CD4-positive, alpha-beta T cell treated with Interleukin-6 for 4 hours (primary cell): ENCODE data around the gene ICOSLG.
"Not testable (repeated sequence)": the region's sequence is repeated elsewhere in the genome, so short reads cannot be mapped to it uniquely, and the experiment has no call there.

Experiments
- DNase-seq: peaks from one replicate; pipeline ENCODE4 v3.0.0-alpha.2; 2020; ENCODE audit warnings: mixed read lengths

ICOSLG gene, protein sequence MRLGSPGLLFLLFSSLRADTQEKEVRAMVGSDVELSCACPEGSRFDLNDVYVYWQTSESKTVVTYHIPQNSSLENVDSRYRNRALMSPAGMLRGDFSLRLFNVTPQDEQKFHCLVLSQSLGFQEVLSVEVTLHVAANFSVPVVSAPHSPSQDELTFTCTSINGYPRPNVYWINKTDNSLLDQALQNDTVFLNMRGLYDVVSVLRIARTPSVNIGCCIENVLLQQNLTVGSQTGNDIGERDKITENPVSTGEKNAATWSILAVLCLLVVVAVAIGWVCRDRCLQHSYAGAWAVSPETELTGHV

DNA sequence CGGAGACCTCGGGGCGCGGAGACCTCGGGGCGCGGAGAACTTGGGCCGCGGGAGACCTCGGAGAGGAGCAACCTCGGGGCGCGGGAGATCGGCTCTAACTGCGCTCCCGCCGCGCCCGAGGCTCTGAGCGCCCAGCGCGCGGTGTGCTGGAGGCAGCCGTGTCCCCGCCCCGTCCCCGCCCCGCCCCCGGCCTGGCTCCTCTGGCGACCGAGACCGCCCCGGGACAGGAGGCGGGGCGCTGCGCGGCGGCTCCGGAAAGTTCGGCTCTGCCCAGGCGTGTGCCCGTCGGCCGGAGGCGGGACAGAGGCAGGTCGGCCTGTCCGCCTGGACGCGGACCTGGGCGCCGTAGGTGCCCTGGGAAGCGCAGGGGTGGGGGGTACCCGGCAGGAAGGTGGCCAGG lies at the start of gene ICOSLG:
TSS of gene ICOSLG (minus strand) at position 102 of the 400 bp plus-strand sequence. CDS start 126 bp downstream, outside the sequence.
- DNase-seq = not testable (repeated sequence)

DNA sequence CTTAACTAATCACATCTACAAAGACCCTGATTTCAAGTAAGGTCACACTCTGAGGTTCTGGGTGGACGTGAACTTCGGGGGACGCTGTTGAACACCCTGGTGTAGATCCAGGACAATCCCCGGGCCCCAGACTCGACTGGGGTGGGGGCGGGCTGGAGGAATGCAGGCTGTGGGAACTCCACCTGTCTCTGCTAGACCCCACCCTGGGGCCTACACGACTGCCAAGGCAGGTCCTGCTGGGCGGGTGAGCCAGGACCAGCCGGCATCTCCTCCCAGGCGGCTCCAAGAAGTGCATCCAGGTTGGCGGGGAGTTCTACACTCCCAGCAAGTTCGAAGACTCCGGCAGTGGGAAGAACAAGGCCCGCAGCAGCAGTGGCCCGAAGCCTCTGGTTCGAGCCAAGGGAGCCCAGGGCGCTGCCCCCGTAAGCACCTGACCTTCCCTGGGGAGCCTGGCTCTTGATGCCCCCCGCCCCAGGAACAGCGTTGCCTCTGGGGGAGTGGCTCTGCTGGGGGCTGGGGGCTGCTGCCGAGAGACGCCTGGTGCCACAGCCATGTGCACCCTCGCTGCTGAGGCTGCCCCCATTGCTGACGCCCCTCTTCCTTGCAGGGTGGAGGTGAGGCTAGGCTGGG lies 48.8 kb upstream of the ICOSLG start:
- DNase-seq = no peak

DNA sequence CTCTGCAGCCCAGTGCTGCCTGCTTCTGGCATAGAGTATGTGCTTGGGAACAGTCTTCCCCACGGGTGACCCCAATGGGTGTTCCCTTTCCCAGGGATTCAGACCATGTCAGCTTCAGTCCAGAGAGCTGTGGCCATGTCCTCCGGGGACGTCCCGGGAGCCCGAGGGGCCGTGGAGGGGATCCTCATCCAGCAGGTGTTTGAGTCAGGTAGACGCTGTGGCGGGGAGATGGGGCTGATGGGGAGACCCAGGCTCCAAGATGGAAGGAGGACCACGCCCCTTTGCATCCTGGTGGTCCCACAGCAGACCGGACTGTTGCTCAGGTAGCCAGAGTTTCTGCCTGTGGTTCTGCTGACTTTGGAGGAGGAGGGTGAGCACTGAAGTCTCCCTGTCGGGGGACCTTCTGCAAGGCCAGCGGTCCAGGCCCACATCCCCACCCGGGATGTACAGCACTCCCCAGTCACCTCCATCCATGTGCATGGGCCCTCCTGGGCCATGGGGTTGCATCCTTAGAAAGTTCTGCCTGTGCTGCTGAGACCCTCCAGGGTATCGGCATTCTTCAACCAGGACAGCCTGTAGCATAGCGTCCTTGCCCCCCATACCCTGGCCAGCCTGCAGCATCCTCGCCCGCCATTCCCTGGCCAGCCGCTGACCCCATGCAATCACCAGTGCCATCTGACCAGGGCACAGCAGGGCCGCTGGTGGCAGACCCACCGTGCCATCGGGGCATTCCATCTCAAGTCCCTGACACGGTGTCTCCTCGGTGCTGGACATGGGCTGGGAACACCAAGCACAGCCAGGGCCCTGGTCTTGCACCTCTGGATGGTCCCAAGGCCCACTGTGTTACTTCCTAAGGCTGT lies 47.7 kb upstream of the ICOSLG start:
- no peak for DNase-seq

DNA sequence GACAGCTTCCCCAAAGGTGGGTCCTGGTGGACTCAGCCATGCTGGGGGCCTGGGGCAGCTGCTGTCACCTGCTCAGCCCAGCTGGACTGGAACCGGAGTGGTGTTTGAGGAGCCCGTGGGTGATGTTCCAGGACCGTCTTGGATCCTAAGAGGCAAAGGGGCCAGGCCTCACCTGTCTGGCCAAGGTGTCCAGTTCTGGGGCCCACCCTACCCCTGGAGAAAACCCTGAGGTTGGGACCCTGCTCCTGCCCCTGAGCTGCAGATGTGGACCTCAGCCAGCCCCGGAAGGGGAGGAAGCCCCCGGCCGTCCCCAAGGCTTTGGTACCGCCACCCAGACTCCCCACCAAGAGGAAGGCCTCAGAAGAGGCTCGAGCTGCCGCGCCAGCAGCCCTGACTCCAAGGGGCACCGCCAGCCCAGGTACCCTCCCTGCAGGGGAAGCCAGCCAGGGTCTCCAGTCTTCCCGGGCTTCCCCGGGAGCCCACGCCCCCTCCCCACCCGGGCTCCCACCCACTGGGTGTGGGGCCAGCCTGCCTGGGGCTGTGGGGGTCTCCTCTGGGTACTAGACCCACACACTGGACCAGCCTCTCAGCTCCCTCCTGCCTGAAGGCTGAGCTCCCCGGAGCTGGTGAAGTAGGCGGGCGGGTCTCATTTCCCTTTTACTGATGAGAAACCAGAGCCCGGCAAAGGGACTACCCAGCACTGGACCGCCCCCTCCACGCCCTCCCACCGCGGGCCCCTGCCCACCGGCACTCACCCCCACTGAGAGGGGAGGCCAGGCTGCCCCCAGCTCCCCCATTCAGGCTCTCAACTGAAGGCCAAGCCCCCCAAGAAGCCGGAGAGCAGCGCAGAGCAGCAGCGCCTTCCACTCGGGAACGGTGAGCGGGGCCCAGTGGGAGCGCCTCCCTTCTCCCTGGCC lies 46.2 kb upstream of the ICOSLG start:
- no peak for DNase-seq

DNA sequence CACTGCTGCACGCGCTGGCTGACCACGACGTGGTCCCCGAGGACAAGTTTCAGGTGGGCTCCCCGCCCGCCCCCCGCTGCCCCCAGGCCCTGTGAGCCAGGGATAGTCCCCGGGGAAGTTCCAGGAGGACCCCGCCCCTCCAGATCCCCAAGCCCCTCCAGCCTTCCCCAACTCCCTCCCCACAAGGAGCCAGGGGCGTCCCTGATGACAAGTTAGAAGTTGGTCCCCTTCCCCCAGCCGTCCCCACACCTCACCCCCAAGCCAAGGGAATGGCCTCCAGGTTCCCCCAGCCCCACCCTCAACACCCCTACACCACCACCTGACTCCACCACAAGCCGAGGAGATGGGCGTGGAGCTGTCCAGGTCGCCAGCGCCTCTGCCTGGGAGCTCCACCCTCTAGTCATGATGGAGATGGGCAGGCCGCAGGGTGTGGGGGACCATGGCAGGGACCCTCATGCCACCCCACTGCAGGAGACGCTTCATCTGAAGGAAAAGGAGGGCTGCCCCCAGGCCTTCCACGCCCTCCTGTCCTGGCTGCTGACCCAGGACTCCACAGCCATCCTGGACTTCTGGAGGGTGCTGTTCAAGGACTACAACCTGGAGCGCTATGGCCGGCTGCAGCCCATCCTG lies 45.5 kb upstream of the ICOSLG start:
- DNase-seq = no peak

DNA sequence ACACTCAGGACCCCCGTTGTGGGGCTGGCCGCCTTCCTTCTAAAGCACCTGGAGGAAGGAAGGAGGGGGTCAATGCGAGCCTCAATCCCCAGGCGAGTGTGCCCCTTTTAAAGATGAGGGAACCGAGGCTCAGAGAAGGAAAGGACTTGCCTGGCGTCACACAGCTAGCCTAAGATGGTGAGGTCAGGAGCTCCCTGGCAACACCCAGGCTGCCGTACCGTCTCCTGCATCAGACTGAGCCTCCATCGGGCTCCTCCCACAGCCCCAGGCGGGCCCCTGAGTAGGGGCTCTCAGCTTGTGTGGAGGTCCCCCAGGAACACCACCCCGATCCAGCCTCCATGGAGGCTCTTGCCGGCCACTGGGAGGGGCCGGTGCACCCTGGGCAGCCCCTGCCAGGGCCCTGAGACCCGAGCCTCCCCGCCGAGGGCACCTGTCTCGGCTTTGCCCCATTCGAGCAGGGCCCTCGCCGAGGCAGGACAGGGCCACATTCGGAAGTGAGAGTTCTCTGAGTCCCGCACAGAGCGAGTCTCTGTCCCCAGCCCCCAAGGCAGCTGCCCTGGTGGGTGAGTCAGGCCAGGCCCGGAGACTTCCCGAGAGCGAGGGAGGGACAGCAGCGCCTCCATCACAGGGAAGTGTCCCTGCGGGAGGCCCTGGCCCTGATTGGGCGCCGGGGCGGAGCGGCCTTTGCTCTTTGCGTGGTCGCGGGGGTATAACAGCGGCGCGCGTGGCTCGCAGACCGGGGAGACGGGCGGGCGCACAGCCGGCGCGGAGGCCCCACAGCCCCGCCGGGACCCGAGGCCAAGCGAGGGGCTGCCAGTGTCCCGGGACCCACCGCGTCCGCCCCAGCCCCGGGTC lies 44.6 kb upstream of the ICOSLG start, which contains the start of gene AIRE:
TSS of gene AIRE (plus strand) at position 739 of the 855 bp plus-strand sequence. CDS start 131 bp downstream, outside the sequence.
- no peak for DNase-seq

DNA sequence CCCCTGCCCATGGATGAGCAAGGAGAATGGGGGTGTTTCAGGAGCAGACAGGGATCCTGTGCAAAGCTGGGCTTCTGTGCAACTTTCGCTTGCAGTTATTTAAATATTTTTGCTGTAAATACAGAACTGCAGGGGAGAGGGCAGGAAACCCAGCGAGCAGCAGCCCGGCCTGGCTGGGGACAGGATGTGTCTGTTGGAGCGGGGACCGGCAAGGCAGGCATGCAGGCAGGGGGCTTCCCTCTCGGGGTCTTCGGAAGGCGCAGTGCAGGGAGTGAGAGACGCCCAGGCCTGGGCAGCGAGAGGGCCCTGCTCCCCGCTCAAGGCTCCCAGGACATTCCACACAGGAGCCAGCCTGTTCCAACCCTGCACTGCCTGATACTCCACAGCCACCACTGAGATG lies 43.2 kb upstream of the ICOSLG start:
- no peak for DNase-seq

DNA sequence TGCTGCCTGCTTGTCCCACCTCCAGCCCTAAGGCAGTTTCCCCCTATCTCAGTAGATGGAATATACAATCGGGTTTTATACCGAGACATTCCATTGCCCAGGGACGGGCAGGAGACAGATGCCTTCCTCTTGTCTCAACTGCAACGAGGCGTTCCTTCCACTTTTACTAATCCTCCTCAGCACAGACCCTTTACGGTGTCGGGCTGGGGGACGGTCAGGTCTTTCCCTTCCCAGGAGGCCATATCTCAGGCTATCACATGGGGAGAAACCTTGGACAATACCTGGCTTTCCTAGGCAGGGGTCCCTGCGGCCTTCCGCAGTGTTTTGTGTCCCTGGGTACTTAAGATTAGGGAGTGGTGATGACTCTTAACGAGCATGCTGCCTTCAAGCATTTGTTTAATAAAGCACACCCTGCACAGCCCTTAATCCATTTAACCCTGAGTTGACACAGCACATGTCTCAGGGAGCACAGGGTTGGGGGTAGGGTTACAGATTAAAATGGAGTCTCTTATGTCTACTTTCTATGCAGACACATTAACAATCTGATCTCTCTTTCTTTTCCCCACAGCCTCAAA lies 42.6 kb upstream of the ICOSLG start:
- not testable (repeated sequence) for DNase-seq

DNA sequence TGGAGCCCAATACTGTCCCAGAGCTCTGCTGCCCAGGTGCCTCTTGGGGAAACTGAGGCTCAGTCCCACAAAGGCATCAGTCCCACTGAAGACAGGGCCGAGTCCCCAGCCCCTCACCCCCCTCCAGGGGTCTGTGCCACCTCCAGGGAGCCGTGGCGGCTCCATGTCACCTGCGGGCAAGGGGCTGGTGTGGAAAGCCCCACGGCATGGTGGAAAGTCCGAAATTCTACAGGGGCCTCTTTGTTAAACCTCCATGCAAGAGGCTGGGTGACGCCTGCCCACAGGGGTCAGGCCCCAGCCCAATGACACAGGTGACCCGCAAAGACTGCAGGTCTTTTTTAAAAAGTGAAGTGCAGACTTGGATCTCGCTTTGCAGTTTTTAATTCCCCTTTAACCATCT lies 41.6 kb upstream of the ICOSLG start:
- DNase-seq = no peak

DNA sequence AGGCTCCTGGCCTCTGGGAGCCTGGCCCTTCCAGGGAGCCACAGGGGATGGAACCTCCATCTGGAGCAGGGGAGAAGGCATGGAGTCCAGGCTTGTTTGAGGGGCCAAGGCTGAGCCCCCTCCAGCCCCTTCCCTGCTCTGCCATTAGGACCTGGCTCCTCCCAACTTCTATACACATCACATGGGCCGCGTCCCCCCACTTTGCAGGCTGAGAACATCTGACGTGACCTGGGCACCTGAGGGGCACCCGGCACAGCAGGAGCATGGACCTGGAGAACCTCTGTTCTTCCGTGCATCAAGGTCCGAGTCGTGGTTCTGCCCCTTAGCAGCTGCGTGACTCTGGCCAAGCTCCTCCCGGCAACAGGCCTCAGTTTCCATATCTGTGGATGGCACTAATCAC lies 41.1 kb upstream of the ICOSLG start:
- DNase-seq = no peak

DNA sequence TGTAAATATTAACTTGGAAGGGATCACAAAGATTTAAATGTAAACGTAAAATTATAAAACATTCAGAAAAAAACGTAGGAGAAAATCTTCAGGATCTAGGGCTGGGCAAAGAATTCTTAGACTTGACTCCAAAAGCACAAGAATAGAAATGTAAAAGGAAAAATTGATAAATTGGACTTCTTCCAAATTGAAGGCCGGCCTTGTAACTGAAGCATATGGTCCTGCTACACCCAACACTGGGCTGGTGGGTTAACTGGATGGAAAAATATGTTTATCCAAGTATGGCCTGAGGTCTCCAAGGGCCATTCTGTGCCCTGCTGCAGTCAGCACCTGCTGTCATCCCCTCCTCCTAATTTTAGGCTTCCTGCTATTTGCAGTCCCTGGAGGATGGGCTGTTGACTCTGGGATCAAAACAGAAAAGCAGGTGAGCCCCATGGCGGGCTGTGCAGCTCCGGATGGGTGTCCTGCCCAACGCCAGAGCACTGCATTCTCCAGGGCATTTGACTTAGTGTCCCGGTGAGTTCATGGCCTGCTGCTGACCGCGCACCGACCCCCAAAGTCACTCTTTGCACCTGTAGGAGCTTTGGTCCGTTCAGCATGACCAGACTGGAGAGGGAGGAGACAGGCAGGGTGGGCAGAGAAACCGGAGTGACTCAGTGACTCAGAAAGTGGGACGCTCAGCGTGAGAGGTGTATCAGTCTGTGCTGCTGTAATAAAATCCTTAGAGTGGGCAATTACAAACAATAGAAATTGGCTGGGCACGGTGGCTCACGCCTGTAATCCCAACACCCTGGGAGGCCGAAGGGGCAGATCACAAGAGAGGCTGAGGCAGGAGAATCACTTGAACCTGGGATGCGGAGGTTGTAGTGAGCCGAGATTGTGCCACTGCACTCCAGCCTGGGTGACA lies 38.9 kb upstream of the ICOSLG start:
- no peak for DNase-seq

DNA sequence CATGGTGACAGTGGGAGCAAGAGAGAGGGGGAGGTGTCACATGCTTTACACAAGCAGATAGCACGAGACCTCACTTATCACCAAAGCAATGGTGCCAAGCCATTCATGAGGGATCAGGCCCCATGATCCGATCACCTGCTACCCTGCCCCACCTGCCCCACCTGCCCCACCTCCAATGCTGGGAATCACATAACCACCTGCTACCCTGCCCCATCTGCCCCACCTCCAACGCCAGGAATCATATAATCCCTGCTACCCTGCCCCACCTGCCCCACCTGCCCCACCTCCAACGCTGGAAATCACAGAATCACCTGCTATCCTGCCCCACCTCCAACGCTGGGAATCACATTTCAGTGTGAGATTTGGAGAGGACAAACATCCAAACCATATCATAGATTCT lies 34.3 kb upstream of the ICOSLG start:
- no peak for DNase-seq

DNA sequence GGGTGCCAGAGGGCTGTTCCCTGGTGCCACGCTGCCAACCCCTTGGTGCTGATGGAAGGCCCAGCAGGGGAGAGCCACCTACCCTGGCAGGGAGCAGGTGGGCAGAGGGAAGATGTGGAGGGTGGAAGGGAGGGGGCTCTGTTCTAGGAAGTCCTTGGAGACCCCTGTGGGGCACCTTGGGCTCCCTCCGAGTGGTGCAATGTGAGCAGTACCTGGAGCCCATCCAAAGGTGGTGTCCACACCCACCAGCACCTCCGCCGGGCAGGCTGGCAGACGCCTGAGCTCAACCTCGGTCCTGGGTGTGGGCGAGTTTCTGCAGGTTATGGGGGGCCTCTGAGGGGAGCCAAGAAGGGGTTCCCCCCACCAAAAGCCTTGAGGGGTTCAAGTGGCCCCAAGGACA lies 32.3 kb upstream of the ICOSLG start:
- no peak for DNase-seq

DNA sequence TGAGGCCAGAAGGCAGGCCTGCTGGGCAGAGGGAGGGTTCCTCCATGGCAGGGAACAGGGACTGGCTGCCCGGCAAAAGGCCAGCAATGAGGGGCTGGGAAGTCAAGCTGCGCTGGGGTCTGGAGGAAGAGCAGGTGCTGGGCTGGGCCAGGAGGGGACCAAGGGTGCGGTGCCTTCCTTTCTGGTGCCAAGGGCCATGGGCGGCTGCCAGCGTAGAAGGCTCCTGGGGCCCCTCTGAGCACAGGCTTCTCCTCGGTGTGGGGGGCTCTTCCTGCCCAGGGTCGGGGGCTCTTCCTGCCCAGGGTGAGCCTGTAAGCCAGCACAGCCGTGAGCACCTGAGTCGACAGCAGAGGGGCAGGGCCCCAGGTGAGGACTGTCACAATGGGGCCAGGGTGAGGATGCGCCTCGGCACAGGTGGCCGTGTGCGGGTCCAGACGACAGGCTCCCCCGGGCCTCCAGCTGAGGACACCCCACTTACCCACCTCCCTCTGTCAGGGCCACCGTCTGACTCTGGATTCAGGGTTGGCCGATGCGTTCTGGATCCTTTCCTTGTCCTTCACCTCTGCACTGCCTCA lies 31.6 kb upstream of the ICOSLG start:
- DNase-seq = no peak

DNA sequence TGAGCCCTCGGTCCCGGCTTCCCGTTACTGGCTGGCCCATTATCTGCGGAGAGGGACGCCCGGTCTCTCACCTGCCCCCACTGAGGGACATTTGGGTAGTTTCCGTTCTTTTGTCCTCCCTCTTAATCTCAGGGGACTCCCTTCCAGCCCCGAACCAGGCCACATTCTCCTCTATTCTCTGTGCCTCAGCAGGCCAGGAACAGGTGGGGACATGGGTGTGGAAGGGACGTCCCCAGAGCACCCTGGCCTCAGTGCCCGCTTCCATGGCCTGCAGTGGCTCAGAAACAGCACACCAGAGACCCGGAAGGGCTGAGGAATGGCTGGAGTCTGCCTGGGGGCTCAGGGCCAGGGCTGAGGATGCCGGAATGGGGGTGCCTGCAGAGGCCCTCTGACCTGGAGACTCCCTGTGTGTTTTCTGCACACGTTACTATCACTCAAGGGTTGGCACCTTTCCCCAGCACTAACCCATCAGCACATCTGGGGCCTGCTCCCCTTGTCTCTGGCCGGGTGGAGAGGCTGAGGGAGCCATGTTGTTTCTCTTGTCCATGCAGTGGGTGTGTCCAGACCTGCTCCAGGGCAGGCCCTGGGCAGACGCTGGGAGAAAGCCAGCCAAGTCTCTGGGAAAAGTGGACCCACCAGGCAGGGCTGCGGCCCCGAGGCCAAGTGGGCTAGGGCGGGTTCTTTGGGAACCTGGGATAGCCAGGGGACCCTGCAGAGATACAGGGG lies 31.0 kb upstream of the ICOSLG start:
- no peak for DNase-seq

DNA sequence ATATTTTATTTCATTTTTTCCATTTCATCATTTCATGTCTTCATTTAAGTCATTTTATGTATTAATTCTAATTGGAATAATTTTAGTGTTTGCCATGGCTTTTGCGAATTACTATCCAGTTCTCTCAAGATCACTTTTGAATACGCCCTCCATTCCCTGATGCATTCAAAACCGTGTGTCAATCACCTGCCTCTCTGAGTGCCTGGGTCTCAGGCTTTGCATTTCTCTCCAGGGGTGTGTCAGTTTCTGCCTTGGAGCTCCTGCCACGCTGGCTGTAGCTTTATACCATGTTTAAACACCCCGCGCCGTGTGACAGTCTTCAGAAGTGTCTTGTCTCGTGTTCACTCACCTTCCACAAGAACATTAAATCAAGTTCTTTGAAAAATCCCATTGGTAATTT lies 28.3 kb upstream of the ICOSLG start:
- DNase-seq = no peak

DNA sequence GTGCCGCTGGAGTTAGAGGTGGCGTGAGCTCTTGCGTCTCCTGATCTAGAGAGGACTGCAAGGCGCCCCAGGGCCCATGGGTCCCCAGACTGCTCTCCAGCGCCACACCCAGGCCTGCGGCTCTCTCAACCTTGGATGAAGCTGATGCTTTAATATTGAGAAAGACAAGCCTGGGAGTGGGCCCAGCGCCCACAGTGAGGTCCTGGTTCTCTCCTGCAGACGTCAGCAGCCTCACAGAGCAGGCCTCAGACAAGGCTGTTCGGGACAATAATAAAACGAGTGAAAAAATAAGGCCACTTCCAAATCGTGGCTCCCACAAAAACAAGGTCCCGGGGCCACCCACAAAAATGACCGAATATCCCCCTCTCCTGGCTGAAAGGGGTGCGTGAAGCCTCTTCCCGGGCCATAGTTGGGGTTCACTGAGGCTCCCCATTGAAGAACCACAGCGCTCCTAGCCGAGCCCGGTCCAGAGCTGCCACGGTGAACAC lies 27.0 kb upstream of the ICOSLG start:
- peak; percentile 47 for DNase-seq

DNA sequence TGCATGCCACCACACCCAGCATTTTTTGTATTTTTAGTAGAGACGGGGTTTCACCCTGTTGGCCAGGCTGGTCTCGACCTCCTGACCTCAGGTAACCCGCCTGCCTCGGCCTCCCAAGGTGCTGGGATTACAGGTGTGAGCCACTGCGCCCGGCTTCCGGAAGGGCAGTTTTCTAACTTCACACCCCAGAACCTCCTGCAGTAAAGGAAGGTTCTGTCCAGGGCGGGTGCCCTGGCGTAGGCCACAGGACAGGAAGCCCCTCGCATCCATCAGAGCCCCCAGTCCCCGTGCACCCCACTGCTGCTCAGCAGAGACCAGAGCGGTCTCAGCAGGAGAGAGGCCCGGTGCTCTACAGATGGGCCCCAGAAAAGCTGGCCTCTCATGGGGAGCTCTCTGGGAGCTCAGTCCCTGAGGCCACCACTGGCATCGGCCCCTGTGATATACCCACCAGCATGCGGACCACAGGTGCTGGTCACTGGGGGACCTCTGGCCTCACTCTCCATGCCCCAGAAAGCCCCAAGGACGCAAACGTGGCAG lies 25.1 kb upstream of the ICOSLG start:
- no peak for DNase-seq
